ENCODE results near the gene GRIP1. TPM values are rescaled to one million over a fixed set of nuclear protein-coding genes. Genes with fewer than 3 reads are reported as not detected.

The GRIP1 gene
- total and polyA plus RNA-seq, 10 of the 15 experiments (the other 5 are each of a cell fraction or from before 2014, with no cell fraction given), result 0.05 to 0.85 (median 0.50) TPM; not detected in 7

GRCh38 chr12:66380769-66381535 lies 297.9 kb downstream of the GRIP1 start:
- H3K9ac ChIP-seq (ENCODE audit: control insufficient read depth, insufficient read depth, low read length), result no peak overlapping the region
- H3K79me2 ChIP-seq (ENCODE audit: control insufficient read depth, insufficient read depth, low read length), result no peaks in the 10 kb centered on the region
- H3K27ac ChIP-seq (ENCODE audit: control insufficient read depth, insufficient read depth), result no peak overlapping the region
- H3K4me1 ChIP-seq (ENCODE audit: control insufficient read depth, insufficient read depth, low read length), result peaks cover 7% of the 10 kb centered on the region
- RAD21 ChIA-PET (ENCODE audit: unreplicated experiment), result no interaction called here
- no peak overlapping the region for H3K4me2 ChIP-seq (ENCODE audit: control insufficient read depth, insufficient read depth)
- intact Hi-C loops (cut with micrococcal nuclease; ENCODE audit: unreplicated experiment) (no loop called here), in situ Hi-C loops (cut with MboI) (no loop called here)
- H3K4me3 ChIP-seq, result no peak overlapping the region
- TF ChIP-seq SIN3A (IDR thresholded peaks at IDR 0.05; ENCODE audit: low read depth, low read length) (no peak), ZNF24 (IDR thresholded peaks at IDR 0.05) (no peak)
- FAIRE-seq (no peak), DNase-seq (ENCODE audit: low read depth, low spot score) (no peak), ATAC-seq (no peak)
- 86% methylated on average over 5 of the region's 5 CpGs for WGBS (ENCODE audit: insufficient coverage, insufficient replicate concordance, low lambda C conversion rate, missing lambda C conversion rate)
- POLR2A ChIA-PET, result interaction anchor here (0.6 kb wide), 1 partner anchor 15 kb away, joined by 3 read pairs; no protein-coding TSS in a partner anchor
- no peaks in the 10 kb centered on the region for H3K27me3 ChIP-seq (replicated peaks in 1 of 2; ENCODE audit: control insufficient read depth in 2 of 2, insufficient read depth in 2 of 2, low read length in 1 of 2)
- no peaks in the 10 kb centered on the region for H4K20me1 ChIP-seq (ENCODE audit: control insufficient read depth, insufficient read depth)
- no peaks in the 10 kb centered on the region for H3K36me3 ChIP-seq (ENCODE audit: control insufficient read depth in 2 of 2, insufficient read depth in 2 of 2, low read length in 1 of 2)
- BruUV-seq (replicated peaks), result no TSS peak
- CTCF ChIA-PET, result interaction anchor here (0.8 kb wide), 1 partner anchor 20 kb away, joined by 3 read pairs; no protein-coding TSS in a partner anchor
- no peaks in the 10 kb centered on the region for H3K9me3 ChIP-seq (replicated peaks; ENCODE audit: control insufficient read depth, insufficient read depth, low read length)
- SMC1A ChIA-PET (ENCODE audit: uncharacterized antibody, unreplicated experiment), result no interaction called here
- no peak overlapping the region for H2AFZ ChIP-seq (ENCODE audit: control insufficient read depth, low read depth, low read length)

- Histone ChIP-seq H3K27ac (ENCODE audit: control insufficient read depth, insufficient read depth) (no peak overlapping the region), H3K4me1 (ENCODE audit: control insufficient read depth, insufficient read depth, low read length) (peaks cover 7% of the 10 kb centered on the region), H3K36me3 (ENCODE audit: control insufficient read depth in 2 of 2, insufficient read depth in 2 of 2, low read length in 1 of 2) (no peaks in the 10 kb centered on the region), H3K9me3 (replicated peaks; ENCODE audit: control insufficient read depth, insufficient read depth, low read length) (no peaks in the 10 kb centered on the region), H3K4me3 (no peak overlapping the region), H3K79me2 (ENCODE audit: control insufficient read depth, insufficient read depth, low read length) (no peaks in the 10 kb centered on the region), H3K27me3 (replicated peaks in 1 of 2; ENCODE audit: control insufficient read depth in 2 of 2, insufficient read depth in 2 of 2, low read length in 1 of 2) (no peaks in the 10 kb centered on the region; a peak in 1 of 4 replicates), H2AFZ (ENCODE audit: control insufficient read depth, low read depth, low read length) (no peak overlapping the region), H3K9ac (ENCODE audit: control insufficient read depth, insufficient read depth, low read length) (no peak overlapping the region), H3K4me2 (ENCODE audit: control insufficient read depth, insufficient read depth) (no peak overlapping the region), H4K20me1 (ENCODE audit: control insufficient read depth, insufficient read depth) (no peaks in the 10 kb centered on the region)
- 46% methylated on average over 6 of the region's 6 CpGs for WGBS (ENCODE audit: insufficient coverage, insufficient replicate concordance, low lambda C conversion rate, missing lambda C conversion rate)
- CTCF ChIA-PET, result no interaction called here
- intact Hi-C loops (cut with micrococcal nuclease; ENCODE audit: unreplicated experiment), result no loop called here
- FAIRE-seq (peak; percentile 7), ATAC-seq (no peak; the same call in 1 of the 3 replicates), DNase-seq (ENCODE audit: low read depth, low spot score) (no peak)
- RAD21 ChIA-PET (ENCODE audit: unreplicated experiment), result no interaction called here
- BruUV-seq (replicated peaks), result no TSS peak
- POLR2A ChIA-PET, result no interaction called here
- SMC1A ChIA-PET (ENCODE audit: uncharacterized antibody, unreplicated experiment), result interaction anchor here (0.7 kb wide), 1 partner anchor 913 kb away, joined by 3 read pairs; no protein-coding TSS in a partner anchor
- in situ Hi-C loops (cut with MboI), result no loop called here
- TF ChIP-seq BCL3 (IDR thresholded peaks at IDR 0.05; ENCODE audit: borderline replicate concordance, insufficient read depth, low read depth, low read length, poor library complexity, severe bottlenecking), result no peak
- TF ChIP-seq KDM1A (IDR thresholded peaks at IDR 0.05; ENCODE audit: borderline replicate concordance), result no peak
- TF ChIP-seq HDAC2 (IDR thresholded peaks at IDR 0.05), result no peak
- TF ChIP-seq SMC3 (IDR thresholded peaks at IDR 0.05; ENCODE audit: borderline replicate concordance, low read length), result no peak
- no peak for TF ChIP-seq EGR1 (IDR thresholded peaks at IDR 0.05; ENCODE audit: borderline replicate concordance in 1 of 2, low read depth in 2 of 2, low read length in 2 of 2)
- peak; percentile 67; the same call in 1 of the 2 replicates for TF ChIP-seq SPI1 (IDR thresholded peaks at IDR 0.05; ENCODE audit: borderline replicate concordance, insufficient read depth, low read depth, low read length)
- no peak for TF ChIP-seq CUX1 (IDR thresholded peaks at IDR 0.05; ENCODE audit: insufficient replicate concordance, low read depth, low read length)
Measured at GRCh38 chr12:66379616-66380015, 299.3 kb downstream of the GRIP1 start.

All from GM12878 (cell line).